ENCODE data around the gene TBC1D3B. TPM values are rescaled to one million over a fixed set of nuclear protein-coding genes. Genes with fewer than 3 reads are reported as not detected.
A peak's percentile ranks its signal among the peaks of the same experiment; 100 is the strongest.

Gene TBC1D3B
- total and polyA plus RNA-seq, 10 of the 15 experiments (the other 5 are each of a cell fraction or from before 2014, with no cell fraction given) = 0.67 to 8.5 (median 1.7) TPM; not detected in 2

GRCh38 chr17:36198831-36199465 lies 22.5 kb upstream of the TBC1D3B start:
- FAIRE-seq = no peak
- H3K4me3 ChIP-seq = no peak overlapping the region
- 3% methylated on average over 5 of the region's 7 CpGs for WGBS (ENCODE audit: insufficient coverage, insufficient replicate concordance, low lambda C conversion rate, missing lambda C conversion rate)
- H2AFZ ChIP-seq (ENCODE audit: control insufficient read depth, low read depth, low read length) = no peak overlapping the region
- no peaks in the 10 kb centered on the region for H3K36me3 ChIP-seq (ENCODE audit: control insufficient read depth in 2 of 2, insufficient read depth in 2 of 2, low read length in 1 of 2)
- no peaks in the 10 kb centered on the region for H3K9me3 ChIP-seq (replicated peaks; ENCODE audit: control insufficient read depth, insufficient read depth, low read length)
- intact Hi-C loops (cut with micrococcal nuclease; ENCODE audit: unreplicated experiment) (no loop called here), in situ Hi-C loops (cut with MboI) (loop anchor here (5.0 kb wide), 1 partner anchor 112 kb away; no protein-coding TSS in a partner anchor)
- H3K27me3 ChIP-seq (replicated peaks in 1 of 2; ENCODE audit: control insufficient read depth in 2 of 2, insufficient read depth in 2 of 2, low read length in 1 of 2) = no peaks in the 10 kb centered on the region
- peaks cover 38% of the 10 kb centered on the region for H3K4me1 ChIP-seq (ENCODE audit: control insufficient read depth, insufficient read depth, low read length)
- no peak for DNase-seq (ENCODE audit: low read depth, low spot score)
- ChIA-PET RAD21 (ENCODE audit: unreplicated experiment) (interaction anchor here (0.6 kb wide), 1 partner anchor 10 kb away, joined by 4 read pairs; no protein-coding TSS in a partner anchor), CTCF (interaction anchor here (1.3 kb wide), 1 partner anchor 11 kb away, joined by 3 read pairs; no protein-coding TSS in a partner anchor), SMC1A (ENCODE audit: uncharacterized antibody, unreplicated experiment) (interaction anchor here (1.0 to 1.6 kb wide), 3 partner anchors 11 to 79 kb away, joined by 3 to 5 read pairs (median 3); partner anchors contain the start of gene CCL4L2), POLR2A (no interaction called here)
- H3K27ac ChIP-seq (ENCODE audit: control insufficient read depth, insufficient read depth) = no peak overlapping the region
- H3K9ac ChIP-seq (ENCODE audit: control insufficient read depth, insufficient read depth, low read length) = no peak overlapping the region
- no peak overlapping the region for H3K4me2 ChIP-seq (ENCODE audit: control insufficient read depth, insufficient read depth)
- no peaks in the 10 kb centered on the region for H3K79me2 ChIP-seq (ENCODE audit: control insufficient read depth, insufficient read depth, low read length)
- no TSS peak for BruUV-seq (replicated peaks)
- H4K20me1 ChIP-seq (ENCODE audit: control insufficient read depth, insufficient read depth) = no peaks in the 10 kb centered on the region
- ATAC-seq = peak; percentile 32
- TF ChIP-seq WRNIP1 (IDR thresholded peaks at IDR 0.05; ENCODE audit: borderline replicate concordance, low read depth, low read length) (no peak), NFYA (IDR thresholded peaks at IDR 0.05; ENCODE audit: borderline replicate concordance, low read depth, low read length) (no peak), ATF2 (IDR thresholded peaks at IDR 0.05; ENCODE audit: low read length) (peak; percentile 21; the same call in 1 of the 2 replicates), TAF1 (IDR thresholded peaks at IDR 0.05; ENCODE audit: borderline replicate concordance, low read depth, low read length) (no peak), GABPA (IDR thresholded peaks at IDR 0.05; ENCODE audit: low read depth) (no peak), RAD51 (IDR thresholded peaks at IDR 0.05) (no peak), SUPT20H (IDR thresholded peaks at IDR 0.05; ENCODE audit: borderline replicate concordance, control insufficient read depth, low read depth, low read length) (no peak), DPF2 (IDR thresholded peaks at IDR 0.05) (no peak), USF2 (IDR thresholded peaks at IDR 0.05; ENCODE audit: borderline replicate concordance, low read depth, low read length) (no peak), ZNF274 (IDR thresholded peaks at IDR 0.05; ENCODE audit: insufficient read depth, insufficient read length) (no peak), RUNX3 (IDR thresholded peaks at IDR 0.05; ENCODE audit: low read length) (no peak), FOXM1 (IDR thresholded peaks at IDR 0.05; ENCODE audit: low read depth, low read length) (no peak), HDGF (IDR thresholded peaks at IDR 0.05) (no peak), RB1 (IDR thresholded peaks at IDR 0.05; ENCODE audit: borderline replicate concordance) (no peak), CREB1 (IDR thresholded peaks at IDR 0.05; ENCODE audit: low read depth) (no peak), MLLT1 (IDR thresholded peaks at IDR 0.05) (no peak), ZNF687 (IDR thresholded peaks at IDR 0.05) (no peak), NR2C1 (IDR thresholded peaks at IDR 0.05) (no peak)
